Left lobe of liver (tissue), 2 donors: ENCODE measurements around the gene LYPD6B. TPM values are rescaled to one million over a fixed set of nuclear protein-coding genes. Genes with fewer than 3 reads are reported as not detected.
A peak's percentile ranks its signal among the peaks of the same experiment; 100 is the strongest.

Experiments used
- ATAC-seq: fragments of 200-7000 bp; cut with Tn5 transposase; one replicate; pipeline ENCODE4 v1.9.1; 2020; ENCODE audit warnings: mild to moderate bottlenecking, moderate library complexity
- DNase-seq: peaks from one replicate; pipeline ENCODE4 v3.0.0-alpha.2; 2020; ENCODE audit warnings: low spot score
- total RNA-seq: library from RNA; stranded (reverse); gene quantifications from one replicate; pipeline ENCODE4 v1.2.1, GENCODE V29; 2021
- donor health status: DM: no; HTN: no; CAD: no; lungs with moderate emphysema.
- donor health status: DM: no; HTN: yes; CAD: no.

Gene LYPD6B
- total RNA-seq, 1 donor from 2014 or later, result not detected

DNA sequence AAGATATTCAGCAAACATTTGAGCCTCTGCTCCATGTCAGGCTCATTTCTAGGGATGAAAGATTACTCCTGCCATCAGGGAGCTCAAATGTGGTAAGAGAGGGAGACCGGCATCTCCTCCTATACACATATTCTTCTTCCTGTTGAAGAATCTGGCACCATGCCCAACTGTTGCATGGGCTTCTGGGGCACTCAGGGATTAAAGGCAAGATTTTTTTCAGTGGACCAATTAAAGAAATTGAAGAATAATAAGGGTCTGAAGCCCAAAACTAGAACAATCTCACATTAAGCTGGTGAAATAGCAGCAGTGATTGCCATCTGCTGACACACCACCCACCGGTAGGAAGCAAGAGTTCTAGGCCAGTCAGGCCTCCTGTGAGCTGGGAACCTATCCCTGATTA, 146.5 kb downstream of the LYPD6B start:
- DNase-seq, result no peak
- no peak for ATAC-seq

DNA sequence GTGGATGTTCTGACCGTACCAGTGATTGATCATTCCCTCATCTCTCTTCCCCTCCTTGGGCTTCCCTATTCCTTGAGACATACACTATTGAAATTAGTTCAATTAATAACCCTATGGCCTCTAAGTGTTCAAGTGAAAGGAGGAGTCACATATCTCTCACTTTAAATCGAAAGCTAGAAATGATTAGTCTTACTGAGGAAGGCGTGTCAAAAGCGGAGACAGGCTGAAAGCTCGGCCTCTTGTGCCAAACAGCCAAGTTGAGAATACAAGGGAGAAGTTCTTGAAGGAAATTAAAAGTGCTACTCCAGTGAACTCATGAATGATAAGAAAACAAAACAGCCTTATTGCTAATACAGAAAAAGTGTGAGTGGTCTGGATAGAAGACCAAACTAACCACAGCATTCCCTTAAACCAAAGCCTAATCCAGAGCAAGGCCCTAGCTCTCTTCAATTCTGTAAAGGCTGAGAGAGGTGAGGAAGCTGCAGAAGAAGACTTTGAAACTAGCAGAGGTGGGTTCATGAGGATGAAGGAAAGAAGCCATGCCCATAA, 147.5 kb downstream of the LYPD6B start:
- ATAC-seq (no peak), DNase-seq (no peak)

DNA sequence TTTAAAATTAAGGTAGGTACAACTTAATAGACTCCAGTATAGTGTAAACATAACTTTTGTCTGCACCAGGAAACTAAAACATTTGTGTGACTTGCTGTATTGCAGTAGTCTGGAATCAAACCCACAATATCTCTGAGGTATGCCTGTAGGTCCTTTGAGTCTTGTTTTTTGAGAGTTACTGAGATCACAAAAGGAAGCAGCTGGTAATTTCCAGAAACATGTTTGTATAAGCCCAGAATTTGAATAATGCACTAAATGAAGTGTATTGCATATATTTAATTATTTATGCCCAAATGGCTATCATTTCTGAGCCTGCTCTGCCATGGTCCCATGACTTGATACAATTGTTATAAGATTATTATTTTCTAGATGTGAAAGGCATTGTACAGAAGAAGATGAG, 148.6 kb downstream of the LYPD6B start:
- ATAC-seq (no peak), DNase-seq (no peak)

DNA sequence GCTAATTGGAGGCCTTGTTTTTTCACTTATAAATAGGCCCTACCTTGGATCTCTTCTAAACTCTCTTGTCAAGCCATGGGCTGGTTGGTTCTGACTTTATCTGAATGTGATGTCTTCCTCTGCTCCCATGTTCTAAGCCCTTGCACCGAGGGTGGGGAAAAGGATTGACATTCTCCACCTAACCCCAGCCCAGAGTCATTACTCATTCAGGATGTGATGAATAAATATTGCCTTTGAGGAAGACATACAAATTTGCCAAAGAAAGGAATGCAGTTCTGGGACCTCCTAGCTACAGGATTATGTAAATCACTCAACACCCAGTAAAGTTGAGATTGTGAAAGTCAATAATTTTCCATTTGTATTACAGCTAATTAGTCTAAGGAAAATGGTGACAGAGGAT, 149.8 kb downstream of the LYPD6B start:
- no peak for ATAC-seq
- DNase-seq, result no peak

DNA sequence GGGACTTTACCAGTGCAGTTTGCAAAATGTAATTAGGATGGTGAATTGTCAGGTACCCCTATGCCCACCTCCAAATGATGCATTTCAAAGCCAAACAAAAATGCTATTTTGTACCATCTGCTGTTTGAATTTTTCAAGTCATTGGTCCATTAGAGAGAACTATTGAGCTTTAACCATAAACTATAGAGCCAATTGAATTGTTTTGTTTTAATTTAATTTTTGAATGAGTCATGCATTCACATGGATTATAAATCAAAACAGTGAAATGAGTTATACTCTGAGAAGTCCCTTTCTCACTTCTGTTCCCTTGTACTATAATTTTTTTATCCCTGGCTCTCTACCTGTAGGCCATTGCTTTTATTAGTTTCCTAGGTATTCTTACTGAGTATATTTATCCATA, 151.3 kb downstream of the LYPD6B start:
- DNase-seq (no peak), ATAC-seq (no peak)

DNA sequence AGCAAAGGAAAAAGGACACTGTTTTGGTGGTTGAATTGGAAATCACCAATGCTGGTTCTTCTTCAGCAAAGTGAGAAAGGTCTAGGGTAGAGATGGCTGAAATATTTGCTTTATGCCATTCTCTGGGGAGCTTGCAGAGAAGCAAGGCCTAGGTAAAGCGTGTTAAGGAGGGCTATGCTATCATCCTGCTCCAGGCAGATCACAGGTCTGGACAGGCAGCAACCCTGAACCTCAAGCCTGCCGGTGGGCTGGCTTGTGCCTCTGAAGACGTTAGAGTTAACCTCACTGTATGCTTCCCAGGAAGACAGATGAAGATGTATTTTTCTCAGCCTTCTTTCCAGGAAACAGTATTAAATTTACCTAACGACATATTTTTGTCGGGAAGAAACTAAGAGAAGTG, 153.4 kb downstream of the LYPD6B start:
- ATAC-seq (no peak), DNase-seq (no peak)

DNA sequence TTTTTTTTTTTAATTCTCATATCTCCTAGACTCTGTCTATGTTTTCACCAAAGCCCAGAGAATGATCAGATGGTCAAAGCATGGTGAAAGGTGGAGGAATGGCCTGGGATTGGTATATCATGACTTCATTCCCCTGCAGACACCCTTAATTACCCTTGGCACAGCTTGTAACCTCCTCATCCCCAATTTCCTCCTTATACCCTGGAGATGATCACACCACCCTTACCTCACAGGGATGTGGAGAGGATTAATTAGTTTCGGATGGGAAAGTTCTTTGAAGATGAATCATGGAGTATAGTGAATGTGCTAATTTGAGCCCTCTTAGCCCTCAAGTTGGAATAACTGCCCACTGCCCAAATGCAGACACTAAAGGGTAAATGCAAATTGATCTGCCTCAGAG, 153.9 kb downstream of the LYPD6B start:
- DNase-seq (no peak), ATAC-seq (no peak)

DNA sequence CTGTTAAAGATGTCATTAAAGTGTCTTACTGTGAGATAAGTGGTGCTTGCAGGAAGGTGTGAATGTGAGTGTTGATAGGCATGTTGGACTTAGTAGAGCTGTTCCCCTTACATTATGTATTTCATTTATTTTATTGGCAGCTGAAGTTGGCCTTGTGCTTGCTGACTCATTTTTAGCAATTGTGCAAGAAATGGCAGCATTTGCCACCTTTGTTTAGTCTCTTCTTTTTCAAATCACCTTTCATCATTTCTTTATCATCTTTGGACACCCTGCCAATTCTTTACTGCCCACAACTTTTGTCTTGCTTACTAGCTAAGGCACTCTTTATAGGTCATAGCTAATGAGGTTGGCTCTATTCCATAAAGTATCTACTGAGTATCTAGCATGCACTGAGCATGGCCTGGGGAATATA, 161.6 kb downstream of the LYPD6B start:
- ATAC-seq (no peak), DNase-seq (no peak)

DNA sequence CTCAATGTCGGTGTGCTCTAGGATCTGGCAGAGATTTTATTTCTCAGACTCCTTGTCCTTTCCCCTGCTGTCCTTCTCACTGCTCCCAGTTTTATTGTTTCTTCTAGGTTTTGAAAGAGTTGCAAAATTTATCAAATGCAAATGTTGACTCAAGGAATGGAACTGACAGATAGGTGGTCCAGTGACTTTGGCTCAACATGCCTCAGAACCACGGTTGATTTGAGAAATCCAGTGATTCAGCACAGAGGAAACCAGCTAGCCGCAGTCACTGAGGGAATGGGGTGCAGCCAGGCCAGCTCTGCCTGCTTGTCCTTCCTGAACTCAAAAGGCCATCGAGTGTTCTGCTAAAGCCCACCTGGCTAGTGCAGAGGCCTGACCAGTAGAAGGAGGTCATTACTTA, 166.2 kb downstream of the LYPD6B start:
- ATAC-seq, result no peak

DNA sequence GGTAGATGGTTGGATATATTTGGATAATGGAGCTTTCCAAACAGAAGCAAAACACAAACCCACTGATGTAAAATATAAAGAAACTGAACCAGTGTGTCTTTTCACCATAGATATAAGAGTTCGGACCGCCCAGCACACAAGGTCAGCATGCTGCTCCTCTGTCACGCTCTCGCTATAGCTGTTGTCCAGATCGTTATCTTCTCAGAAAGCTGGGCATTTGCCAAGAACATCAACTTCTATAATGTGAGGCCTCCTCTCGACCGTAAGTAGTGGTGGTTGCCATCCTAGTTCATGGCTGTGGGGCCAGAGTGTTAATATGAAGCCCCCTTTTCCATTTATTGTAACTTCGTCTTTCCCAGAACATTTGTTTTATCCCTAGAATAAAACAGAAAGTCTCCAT, 166.6 kb downstream of the LYPD6B start:
- ATAC-seq, result no peak
- no peak for DNase-seq

More for the DNA sequence above, 166.2 kb downstream of the LYPD6B start:
- DNase-seq, result no peak

DNA sequence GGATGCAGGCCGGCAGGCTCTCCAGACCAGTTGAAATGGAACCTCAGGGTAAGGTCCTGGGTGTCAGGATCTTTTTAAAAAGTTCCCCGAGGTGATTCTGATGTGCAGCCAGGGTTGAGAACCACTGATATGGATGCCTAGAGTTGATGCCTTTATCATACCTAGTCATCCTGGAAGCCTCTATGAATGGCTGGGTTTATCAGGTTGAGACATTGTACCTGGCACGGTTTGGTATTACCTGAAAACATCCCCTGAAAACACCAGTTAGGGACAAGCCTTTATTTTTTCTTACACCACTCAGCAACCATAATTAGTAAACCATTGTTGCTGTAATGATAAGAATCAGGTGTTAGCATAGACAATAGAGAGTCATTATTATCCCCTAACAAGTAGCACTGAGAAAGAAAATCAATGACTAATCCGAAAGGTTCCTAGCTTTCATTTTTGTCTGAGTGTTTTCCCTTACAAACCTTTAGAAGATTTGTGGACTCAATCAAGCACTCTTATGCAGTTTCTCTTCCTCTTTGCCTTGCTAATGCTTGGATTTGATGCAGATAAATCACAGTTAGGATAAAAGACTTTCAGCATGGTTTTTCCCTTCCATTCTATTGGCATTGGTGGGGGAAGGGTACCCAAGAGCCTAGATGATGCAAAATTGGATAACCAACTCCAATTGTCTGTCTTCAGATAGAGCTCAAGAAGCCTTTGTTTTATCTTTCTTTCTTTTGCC, 175.4 kb downstream of the LYPD6B start:
- DNase-seq, result no peak
- no peak for ATAC-seq

DNA sequence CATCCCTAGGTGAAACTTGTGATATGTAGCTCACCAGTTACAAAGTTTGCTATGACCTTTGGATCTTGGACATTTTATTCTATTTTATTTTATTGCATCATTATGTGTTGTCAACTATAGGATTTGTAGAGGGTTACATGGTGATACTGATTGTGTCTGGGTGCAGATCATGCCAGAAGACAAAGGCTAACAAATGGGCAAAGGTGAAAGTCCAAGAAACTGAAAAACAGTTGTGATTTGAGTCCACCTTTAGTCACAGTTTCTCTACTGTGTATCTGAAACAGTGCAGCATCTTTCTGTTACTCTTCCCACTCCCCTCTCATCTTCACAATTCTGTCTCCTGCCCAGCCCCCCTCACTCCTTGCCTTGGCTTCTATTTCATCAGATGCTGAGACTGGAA, 180.0 kb downstream of the LYPD6B start:
- DNase-seq, result no peak

DNA sequence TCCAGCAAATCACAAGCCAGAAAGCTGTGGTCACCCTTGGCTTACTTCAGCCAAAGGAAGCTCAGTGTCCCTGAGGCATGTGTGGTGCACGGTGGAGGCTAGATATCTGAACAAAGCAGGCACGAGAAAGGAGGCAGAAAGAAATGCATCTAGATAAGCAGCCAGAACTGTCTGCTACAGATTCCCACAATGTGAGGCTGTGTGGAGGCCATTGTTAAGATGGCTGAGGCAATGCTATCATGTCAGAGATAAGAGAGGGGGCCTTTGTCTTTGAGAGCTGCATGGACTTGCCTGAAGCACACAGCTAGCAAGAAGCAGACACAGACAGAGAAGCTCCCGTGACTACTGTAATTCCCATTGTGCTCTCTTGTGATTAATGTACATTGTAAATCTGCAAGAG, 181.4 kb downstream of the LYPD6B start:
- ATAC-seq, result no peak
- DNase-seq, result no peak

More for the DNA sequence above, 180.0 kb downstream of the LYPD6B start:
- ATAC-seq, result peak; percentile 19

DNA sequence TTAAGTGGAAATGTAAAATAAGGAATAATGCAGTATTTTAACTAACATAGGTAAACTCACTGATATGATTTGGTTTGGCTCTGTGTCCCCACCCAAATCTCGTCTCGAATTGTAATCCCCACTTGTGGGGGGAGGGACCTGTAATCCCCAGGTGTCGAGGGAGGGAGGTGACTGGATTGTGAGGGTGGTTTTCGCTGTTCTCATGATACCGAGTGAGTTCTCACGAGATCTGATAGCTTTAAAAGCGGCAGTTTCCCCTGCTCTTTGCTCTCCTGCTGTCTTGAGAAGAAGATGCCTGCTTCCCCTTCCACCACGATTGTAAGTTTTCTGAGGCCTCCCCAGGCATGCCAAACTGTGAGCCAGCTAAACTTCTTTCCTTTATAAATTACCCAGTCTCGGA, 182.5 kb downstream of the LYPD6B start:
- no peak for DNase-seq

DNA sequence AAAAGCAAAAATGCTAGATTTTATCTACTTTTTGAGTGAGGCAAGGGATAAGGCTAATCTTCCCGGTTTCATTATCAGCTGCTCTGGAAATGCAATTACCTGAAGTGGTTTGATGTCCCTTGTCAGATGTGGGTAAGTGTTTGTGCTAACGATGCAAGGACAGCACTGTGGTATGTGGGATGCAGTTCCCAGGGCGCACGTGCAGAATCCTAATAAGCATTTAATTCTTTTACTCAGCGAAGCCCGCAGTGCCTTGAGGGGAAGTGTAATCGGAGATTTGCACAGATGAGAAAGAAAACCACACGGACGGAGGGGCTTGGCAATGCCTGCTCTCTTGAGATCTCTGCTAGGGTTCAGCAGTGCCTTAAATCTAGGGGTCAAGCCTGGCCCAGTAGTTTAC, 183.4 kb downstream of the LYPD6B start:
- DNase-seq, result no peak
- ATAC-seq, result no peak

More for the DNA sequence above, 182.5 kb downstream of the LYPD6B start:
- ATAC-seq, result no peak

DNA sequence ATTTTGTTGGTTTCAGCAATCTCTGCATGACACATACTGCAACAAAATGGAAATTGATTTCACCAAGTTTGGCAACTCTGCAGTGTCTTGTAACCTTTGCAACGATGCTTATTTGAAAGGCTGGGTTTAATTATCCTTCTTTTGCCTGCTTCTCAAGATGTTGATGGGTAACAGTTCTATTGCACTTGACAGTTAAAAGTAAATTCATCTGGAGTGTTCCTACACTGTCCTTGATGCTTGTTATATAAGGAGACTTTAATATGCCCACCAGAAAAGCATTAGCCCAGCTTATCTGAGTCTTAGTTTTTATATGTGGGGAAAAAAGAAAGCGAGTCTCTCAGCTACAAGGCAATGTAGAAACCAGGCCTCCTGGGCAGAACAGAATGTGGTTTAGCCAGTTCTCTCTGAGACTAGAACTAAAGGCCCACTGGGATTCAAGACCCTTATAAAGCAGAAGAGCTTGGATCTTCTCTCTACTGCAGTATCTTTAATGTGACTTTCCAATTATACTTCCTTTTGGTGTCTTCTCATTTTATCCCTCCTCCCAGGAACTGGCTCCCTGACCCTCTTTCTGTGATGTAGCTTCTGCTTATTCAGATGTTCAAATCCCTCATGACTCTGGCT, 185.1 kb downstream of the LYPD6B start:
- no peak for DNase-seq
- no peak for ATAC-seq

DNA sequence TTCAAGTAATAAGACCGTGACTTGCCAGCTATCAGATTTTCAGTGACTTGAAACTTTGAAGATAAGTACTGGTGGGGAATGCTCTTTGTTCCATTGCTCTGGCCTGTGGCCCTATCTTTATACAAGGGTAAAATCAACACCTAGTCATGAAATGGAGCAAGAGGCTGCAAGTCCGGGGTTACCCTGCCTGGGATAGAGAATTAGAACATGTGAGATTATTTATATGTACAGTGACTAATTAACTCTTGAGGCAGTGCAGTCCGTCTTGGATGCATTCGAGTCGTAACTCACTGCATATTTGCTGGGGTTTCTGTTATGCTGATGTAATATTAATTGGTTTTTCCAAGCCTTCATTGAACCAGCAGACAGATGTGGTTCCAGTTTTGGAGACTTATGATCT, 186.0 kb downstream of the LYPD6B start:
- no peak for DNase-seq
- no peak for ATAC-seq

DNA sequence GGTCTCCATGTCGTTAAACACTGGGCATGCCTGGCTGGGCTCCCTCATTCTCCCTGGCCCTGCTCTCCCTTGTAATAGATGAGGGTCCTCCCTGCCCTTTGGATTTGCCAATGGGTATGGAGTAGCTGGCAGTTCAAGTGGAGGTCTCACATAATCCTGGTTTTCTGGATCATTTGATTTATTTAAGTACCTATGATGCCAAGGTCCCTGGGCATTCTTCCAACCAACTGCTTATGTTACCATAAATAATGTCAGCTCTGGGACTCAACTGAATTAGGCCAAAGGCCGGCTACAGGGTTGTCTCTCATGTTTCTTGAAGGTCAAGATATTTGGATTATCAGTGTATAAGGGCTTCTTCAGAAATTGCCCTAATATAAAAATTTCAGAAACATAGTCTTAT, 186.9 kb downstream of the LYPD6B start:
- no peak for ATAC-seq

DNA sequence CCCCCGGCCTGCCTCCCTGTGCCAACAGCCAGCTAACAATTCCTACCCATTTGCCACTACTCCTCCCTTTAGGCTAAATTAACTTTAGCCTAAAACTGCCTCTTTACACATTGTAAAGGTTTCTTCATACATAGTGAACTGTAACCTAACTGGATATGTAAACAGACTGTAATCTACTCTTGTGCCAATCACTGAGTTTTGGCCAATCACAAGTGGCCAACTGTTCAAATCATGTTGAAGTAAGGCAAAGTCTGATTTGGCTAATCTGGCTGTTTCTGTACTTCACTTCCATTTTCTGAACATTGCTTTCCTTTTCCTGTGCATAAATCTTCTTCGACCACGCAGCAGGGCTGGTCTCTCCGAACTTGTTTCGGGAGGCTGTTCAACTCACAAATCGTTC, 188.3 kb downstream of the LYPD6B start:
- ATAC-seq (no peak), DNase-seq (no peak)

More for the DNA sequence above, 186.9 kb downstream of the LYPD6B start:
- DNase-seq, result no peak

DNA sequence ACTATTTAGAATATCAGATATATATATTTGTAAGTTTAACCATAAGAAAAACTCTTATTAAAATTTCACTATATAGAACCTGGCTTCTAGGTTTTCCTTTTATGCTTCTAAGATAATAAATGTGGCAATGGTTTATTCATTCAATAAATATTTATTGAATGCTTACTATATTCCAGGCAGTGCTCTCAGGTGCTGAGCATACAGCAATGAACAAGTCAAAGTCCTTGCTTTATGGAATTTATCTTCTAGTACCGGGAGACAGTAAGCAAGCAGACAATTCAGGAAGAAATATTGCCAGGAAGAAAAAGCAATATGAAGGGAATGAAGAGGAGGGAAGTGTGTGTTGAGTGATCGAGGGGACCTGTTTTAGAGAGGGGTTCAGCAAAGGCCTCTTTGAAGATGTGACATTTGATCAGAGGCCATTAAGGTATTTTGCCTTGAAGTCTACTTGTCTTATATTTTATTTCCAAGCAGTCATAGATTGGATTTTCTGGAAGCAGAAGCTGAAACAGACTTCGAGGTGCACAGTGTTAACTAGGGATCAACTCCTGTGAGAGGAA, 197.4 kb downstream of the LYPD6B start:
- no peak for ATAC-seq
- DNase-seq, result no peak

DNA sequence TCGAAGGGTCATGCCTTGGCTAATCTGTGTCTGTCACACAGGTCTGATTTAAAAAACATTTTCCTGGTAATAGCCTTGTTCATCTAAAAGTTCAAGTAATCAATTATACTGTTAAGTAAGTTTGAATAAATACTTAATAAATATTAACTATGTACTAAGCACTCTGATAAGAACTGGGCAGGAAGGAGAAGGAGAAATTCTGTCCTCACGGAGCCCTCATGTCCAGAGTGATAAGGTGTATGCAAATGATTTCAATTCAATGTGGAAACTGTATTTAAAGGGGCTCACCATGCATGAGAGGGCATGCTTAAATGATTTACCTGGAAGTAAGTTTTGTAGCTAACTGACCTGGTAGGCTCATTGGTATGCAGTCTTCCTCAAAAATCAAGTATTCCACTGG, 197.9 kb downstream of the LYPD6B start:
- DNase-seq (no peak), ATAC-seq (no peak)

DNA sequence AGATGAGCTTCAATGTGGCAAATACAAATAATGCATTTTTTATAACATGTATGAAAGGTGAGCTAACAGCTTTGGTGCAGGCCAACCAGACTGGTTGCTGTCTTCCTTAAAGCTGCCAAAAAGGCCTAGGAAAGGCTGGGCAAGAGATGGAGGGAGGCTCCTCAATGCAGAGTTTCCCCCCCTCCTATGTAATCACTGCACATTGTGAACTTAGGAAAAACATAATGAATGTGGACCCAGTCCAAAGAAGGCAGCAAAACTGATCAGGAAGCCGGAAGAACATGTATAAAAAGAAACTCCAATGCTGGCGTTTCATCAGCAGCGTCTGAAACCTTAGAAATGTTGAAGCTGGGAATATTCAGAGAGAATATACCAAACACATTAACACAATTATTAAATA, 207.7 kb downstream of the LYPD6B start:
- no peak for DNase-seq
- ATAC-seq, result no peak
